Suprapubic skin (tissue), 4 donors: ENCODE measurements around the gene CALN1.

Experiments used
- POLR2A ChIP-seq, 2 donors: fragments of 450-650 bp; IDR thresholded peaks; one replicate each; pipeline ENCODE4 v1.6.1; 2017; ENCODE audit warnings: antibody characterized with exemption in 2 of 2, mild to moderate bottlenecking in 2 of 2, moderate library complexity in 2 of 2
- POLR2AphosphoS5 ChIP-seq, 3 donors: sonication (generic); formaldehyde crosslinking; IDR thresholded peaks; one replicate each; pipeline ENCODE4 v1.6.1; 2017; ENCODE audit warnings: antibody characterized with exemption in 3 of 3
- TF ChIP-seq, protein P1 (sequence below), 2 donors: fragments of 200-600 bp in 1 of 2; fragments of 450-650 bp in 1 of 2; sonication (generic) in 1 of 2; IDR thresholded peaks; one replicate each; pipeline ENCODE4 v1.5.1; 2016 to 2019; ENCODE audit warnings: antibody characterized with exemption in 2 of 2, mild to moderate bottlenecking in 1 of 2, moderate library complexity in 1 of 2

DNA sequence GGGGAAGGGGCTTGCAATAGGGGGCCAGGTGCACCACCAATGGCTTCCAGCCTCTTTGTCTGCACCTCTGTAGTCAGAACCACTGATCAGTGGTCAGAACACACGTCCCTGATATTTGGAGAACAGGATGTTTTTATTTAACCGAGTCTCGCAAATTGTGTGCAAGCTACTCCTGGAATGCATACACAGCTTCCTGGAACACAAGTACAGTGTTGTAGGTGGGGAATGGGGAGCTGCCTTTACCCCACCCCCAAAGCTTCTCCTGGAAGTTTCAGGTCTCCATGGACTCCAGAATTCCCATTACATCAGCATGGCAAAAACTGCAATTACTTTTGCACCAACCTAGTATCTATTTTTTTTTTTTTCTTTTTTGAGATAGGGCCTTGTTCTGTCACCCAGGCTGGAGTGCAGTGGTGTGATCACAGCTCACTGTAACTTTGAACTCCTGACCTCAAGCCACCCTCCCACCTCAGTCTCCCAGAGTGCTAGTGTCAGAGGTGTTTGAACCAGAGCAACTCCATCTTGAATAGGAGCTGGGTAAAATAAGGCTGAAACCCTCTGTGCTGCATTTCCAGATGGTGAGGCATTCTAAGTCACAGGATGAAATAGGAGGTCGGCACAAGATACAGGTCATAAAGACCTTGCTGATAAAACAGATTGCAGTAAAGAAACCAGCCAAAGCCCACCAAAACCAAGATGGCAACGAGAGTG lies 374.0 kb downstream of the CALN1 start:
- TF ChIP-seq, protein P1, sequence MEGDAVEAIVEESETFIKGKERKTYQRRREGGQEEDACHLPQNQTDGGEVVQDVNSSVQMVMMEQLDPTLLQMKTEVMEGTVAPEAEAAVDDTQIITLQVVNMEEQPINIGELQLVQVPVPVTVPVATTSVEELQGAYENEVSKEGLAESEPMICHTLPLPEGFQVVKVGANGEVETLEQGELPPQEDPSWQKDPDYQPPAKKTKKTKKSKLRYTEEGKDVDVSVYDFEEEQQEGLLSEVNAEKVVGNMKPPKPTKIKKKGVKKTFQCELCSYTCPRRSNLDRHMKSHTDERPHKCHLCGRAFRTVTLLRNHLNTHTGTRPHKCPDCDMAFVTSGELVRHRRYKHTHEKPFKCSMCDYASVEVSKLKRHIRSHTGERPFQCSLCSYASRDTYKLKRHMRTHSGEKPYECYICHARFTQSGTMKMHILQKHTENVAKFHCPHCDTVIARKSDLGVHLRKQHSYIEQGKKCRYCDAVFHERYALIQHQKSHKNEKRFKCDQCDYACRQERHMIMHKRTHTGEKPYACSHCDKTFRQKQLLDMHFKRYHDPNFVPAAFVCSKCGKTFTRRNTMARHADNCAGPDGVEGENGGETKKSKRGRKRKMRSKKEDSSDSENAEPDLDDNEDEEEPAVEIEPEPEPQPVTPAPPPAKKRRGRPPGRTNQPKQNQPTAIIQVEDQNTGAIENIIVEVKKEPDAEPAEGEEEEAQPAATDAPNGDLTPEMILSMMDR (IDR thresholded peaks at IDR 0.05), result no peak
- TF ChIP-seq POLR2A (IDR thresholded peaks at IDR 0.05), result no peak
- no peak for TF ChIP-seq POLR2AphosphoS5 (IDR thresholded peaks at IDR 0.05)
